ENCODE results near the gene ASPG. TPM values are rescaled to one million over a fixed set of nuclear protein-coding genes. Genes with fewer than 3 reads are reported as not detected.

Gene ASPG
- total RNA-seq, 1 experiment from 2014 or later: not detected

DNA sequence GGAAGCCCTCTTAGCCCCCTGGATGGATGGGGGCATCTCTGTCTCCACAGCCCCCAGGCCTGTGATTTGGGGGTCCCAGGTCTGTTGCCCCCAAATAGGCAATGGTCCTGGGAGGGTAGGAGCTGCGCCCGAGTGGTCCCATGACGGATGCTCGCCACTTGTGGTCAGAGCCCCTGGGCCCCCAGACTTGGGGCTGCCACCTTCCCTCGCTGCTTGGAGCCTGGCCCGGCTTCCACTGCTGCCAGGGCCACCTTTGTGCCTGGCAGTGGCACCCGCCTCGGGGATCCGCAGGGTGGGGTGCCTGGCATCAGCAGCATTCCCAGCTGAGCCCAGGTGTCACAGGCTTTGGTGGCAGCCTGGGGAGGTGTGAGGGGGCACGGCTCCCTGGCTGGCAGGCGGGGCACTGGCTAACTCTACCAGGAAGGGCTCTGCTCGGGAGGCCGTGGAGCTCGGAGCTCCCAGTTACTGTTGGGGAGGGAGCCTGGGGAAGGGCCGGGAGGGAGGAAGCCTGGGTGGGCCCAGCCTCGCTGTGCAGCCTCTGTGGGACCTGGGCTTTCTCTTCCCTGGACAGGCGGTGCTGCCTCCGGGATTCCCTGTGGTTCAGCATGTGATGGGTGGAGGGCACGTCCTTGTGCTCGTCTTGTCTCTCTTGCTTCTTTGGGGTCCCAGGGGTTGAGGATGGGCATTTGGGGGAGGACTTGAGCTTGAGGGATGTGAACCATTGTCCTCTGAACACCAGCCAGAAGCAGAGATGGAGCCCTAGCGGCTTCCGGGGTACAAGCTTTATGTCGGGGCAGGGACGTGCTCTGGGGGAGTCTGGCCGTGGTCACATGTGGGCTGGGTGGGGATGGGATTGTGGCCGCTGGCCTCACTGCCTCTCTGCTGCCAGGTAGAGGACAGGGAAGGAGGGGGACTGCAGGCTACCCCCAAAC is 58.3 kb downstream of the ASPG start:
- no TSS peak for BruUV-seq (replicated peaks)
- no peak overlapping the region for H3K4me2 ChIP-seq
- no peak overlapping the region for H3K4me3 ChIP-seq
- no peaks in the 10 kb centered on the region for H3K36me3 ChIP-seq (ENCODE audit: low read depth)
- peaks cover 77% of the 10 kb centered on the region for H3K27me3 ChIP-seq (ENCODE audit: insufficient read depth, low read depth)
- no peak overlapping the region for H3K27ac ChIP-seq
- no peaks in the 10 kb centered on the region for H3K79me2 ChIP-seq (ENCODE audit: low read depth)
- no peak overlapping the region for H2AFZ ChIP-seq
- CTCF ChIA-PET: interaction anchor here (0.6 to 1.1 kb wide), 2 partner anchors 51 to 420 kb away, joined by 3 to 7 read pairs; no protein-coding TSS in a partner anchor
- H3F3A ChIP-seq (ENCODE audit: insufficient read depth, low read depth): no peaks in the 10 kb centered on the region
- H3K9me2 ChIP-seq (ENCODE audit: insufficient read depth): no peaks in the 10 kb centered on the region
- no peaks in the 10 kb centered on the region for H3K4me1 ChIP-seq (replicated peaks; ENCODE audit: insufficient read depth)
- intact Hi-C loops (cut with micrococcal nuclease; ENCODE audit: unreplicated experiment): no loop called here
- no peak for DNase-seq
- TF ChIP-seq EZH2 (IDR thresholded peaks at IDR 0.05; ENCODE audit: low read depth) (no peak), CTCF (conservative IDR thresholded peaks at IDR 0.05) (no peak)
- no peaks in the 10 kb centered on the region for H3K9me3 ChIP-seq (ENCODE audit: insufficient read depth, low read depth)
- no peaks in the 10 kb centered on the region for H4K20me1 ChIP-seq (ENCODE audit: insufficient read depth)
- POLR2A ChIA-PET (ENCODE audit: unreplicated experiment): no interaction called here

DNA sequence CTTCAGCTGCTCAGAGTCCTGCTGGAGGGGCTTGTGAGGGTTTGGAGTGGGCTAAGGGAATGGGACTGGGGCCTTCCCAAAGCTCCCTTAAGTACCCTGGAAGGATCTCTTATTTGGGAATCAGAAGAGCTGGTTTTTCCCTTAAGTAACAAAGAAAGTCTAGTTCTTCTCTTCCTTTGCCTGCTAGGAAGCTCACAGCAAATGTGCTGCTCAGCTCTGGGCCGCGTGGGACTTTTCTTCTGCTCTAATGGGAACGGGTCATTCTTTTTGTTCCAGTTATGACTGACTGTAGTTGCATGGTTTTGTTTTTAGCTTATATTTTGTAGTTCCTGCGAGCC is 58.9 kb downstream of the ASPG start:
- DNase-seq: no peak
- Histone ChIP-seq H3K36me3 (ENCODE audit: low read depth) (no peaks in the 10 kb centered on the region), H4K20me1 (ENCODE audit: insufficient read depth) (no peaks in the 10 kb centered on the region), H3K4me1 (replicated peaks; ENCODE audit: insufficient read depth) (no peaks in the 10 kb centered on the region), H3F3A (ENCODE audit: insufficient read depth, low read depth) (no peaks in the 10 kb centered on the region), H3K9me3 (ENCODE audit: insufficient read depth, low read depth) (no peaks in the 10 kb centered on the region), H3K27me3 (ENCODE audit: insufficient read depth, low read depth) (peaks cover 80% of the 10 kb centered on the region), H3K79me2 (ENCODE audit: low read depth) (no peaks in the 10 kb centered on the region), H3K4me2 (no peak overlapping the region), H3K4me3 (no peak overlapping the region), H3K9me2 (ENCODE audit: insufficient read depth) (no peaks in the 10 kb centered on the region), H3K27ac (no peak overlapping the region), H2AFZ (no peak overlapping the region)
- ChIA-PET CTCF (interaction anchor here (1.1 kb wide), 1 partner anchor 420 kb away, joined by 3 read pairs; no protein-coding TSS in a partner anchor), POLR2A (ENCODE audit: unreplicated experiment) (no interaction called here)
- BruUV-seq (replicated peaks): no TSS peak
- no peak for TF ChIP-seq EZH2 (IDR thresholded peaks at IDR 0.05; ENCODE audit: low read depth)
- no peak for TF ChIP-seq CTCF (conservative IDR thresholded peaks at IDR 0.05)
- intact Hi-C loops (cut with micrococcal nuclease; ENCODE audit: unreplicated experiment): no loop called here

- no TSS peak for BruUV-seq (replicated peaks)
- no peak overlapping the region for H3K4me2 ChIP-seq
- no peak overlapping the region for H2AFZ ChIP-seq
- CTCF ChIA-PET: interaction anchor here (0.6 kb wide), 2 partner anchors 48 to 1363 kb away, joined by 4 to 7 read pairs; no protein-coding TSS in a partner anchor
- no peaks in the 10 kb centered on the region for H3K9me3 ChIP-seq (ENCODE audit: insufficient read depth, low read depth)
- no peaks in the 10 kb centered on the region for H4K20me1 ChIP-seq (ENCODE audit: insufficient read depth)
- no peak for TF ChIP-seq CTCF (conservative IDR thresholded peaks at IDR 0.05)
- H3K4me3 ChIP-seq: no peak overlapping the region
- POLR2A ChIA-PET (ENCODE audit: unreplicated experiment): no interaction called here
- H3K27ac ChIP-seq: no peak overlapping the region
- no peaks in the 10 kb centered on the region for H3F3A ChIP-seq (ENCODE audit: insufficient read depth, low read depth)
- H3K4me1 ChIP-seq (replicated peaks; ENCODE audit: insufficient read depth): no peaks in the 10 kb centered on the region
- H3K27me3 ChIP-seq (ENCODE audit: insufficient read depth, low read depth): peaks cover 80% of the 10 kb centered on the region
- no peaks in the 10 kb centered on the region for H3K79me2 ChIP-seq (ENCODE audit: low read depth)
- DNase-seq: no peak
- no peaks in the 10 kb centered on the region for H3K9me2 ChIP-seq (ENCODE audit: insufficient read depth)
- H3K36me3 ChIP-seq (ENCODE audit: low read depth): no peaks in the 10 kb centered on the region
- intact Hi-C loops (cut with micrococcal nuclease; ENCODE audit: unreplicated experiment): no loop called here
Observed at GRCh38 chr14:104144911-104145825, 59.7 kb downstream of the ASPG start.

All from PC-9 (cell line).